RWPE2 (cell line): ENCODE results near the gene SNRNP25.

ENCODE experiments used
- ATAC-seq: fragments of 200-7000 bp; cut with Tn5 transposase; 3 replicates; pipeline ENCODE4 v1.9.1; 2021; ENCODE audit warnings: low read depth
- DNase-seq: peaks from one replicate; pipeline ENCODE4 v3.0.0-alpha.2; 2020; ENCODE audit warnings: low spot score
- H3K27ac ChIP-seq: fragments of 450-650 bp; 2 replicates; pipeline ENCODE4 v1.5.1; 2017; ENCODE audit warnings: mild to moderate bottlenecking; ENCODE audit not compliant: poor library complexity, severe bottlenecking
- H3K27me3 ChIP-seq: fragments of 250-450 bp; sonication (Bioruptor Pico); 2 replicates; pipeline ENCODE4 v1.5.1; 2021; ENCODE audit warnings: mild to moderate bottlenecking, moderate library complexity; ENCODE audit not compliant: insufficient read depth, poor library complexity, severe bottlenecking
- H3K36me3 ChIP-seq: fragments of 250-450 bp; sonication (Bioruptor Pico); 2 replicates; pipeline ENCODE4 v1.5.1; 2020; ENCODE audit warnings: low read depth, mild to moderate bottlenecking, moderate library complexity
- H3K4me1 ChIP-seq: fragments of 250-450 bp; sonication (Bioruptor Pico); 2 replicates; pipeline ENCODE4 v1.5.1; 2021; ENCODE audit warnings: mild to moderate bottlenecking, moderate library complexity; ENCODE audit not compliant: insufficient read depth, poor library complexity, severe bottlenecking
- H3K4me3 ChIP-seq: fragments of 250-450 bp; sonication (Bioruptor Pico); 2 replicates; pipeline ENCODE4 v1.5.1; 2021; ENCODE audit warnings: mild to moderate bottlenecking, moderate library complexity; ENCODE audit not compliant: severe bottlenecking
- H3K9me3 ChIP-seq: fragments of 250-450 bp; sonication (Bioruptor Pico); 2 replicates; pipeline ENCODE4 v1.5.1; 2021; ENCODE audit warnings: mild to moderate bottlenecking, moderate library complexity; ENCODE audit not compliant: severe bottlenecking
- CTCF ChIP-seq: fragments of 450-650 bp; IDR thresholded peaks from one replicate; pipeline ENCODE4 v1.5.1; 2017; ENCODE audit warnings: mild to moderate bottlenecking, moderate library complexity; ENCODE audit not compliant: poor library complexity, severe bottlenecking

Gene SNRNP25

GRCh38 chr16:101586-101985, 48.0 kb downstream of the SNRNP25 start:
- no peaks in the 10 kb centered on the region for H3K4me1 ChIP-seq
- TF ChIP-seq CTCF, result no peak
- DNase-seq (no peak), ATAC-seq (no peak)
- no peak overlapping the region for H3K27ac ChIP-seq
- no peaks in the 10 kb centered on the region for H3K9me3 ChIP-seq
- no peak overlapping the region for H3K4me3 ChIP-seq
- peaks cover 61% of the 10 kb centered on the region for H3K36me3 ChIP-seq
- no peaks in the 10 kb centered on the region for H3K27me3 ChIP-seq

DNA sequence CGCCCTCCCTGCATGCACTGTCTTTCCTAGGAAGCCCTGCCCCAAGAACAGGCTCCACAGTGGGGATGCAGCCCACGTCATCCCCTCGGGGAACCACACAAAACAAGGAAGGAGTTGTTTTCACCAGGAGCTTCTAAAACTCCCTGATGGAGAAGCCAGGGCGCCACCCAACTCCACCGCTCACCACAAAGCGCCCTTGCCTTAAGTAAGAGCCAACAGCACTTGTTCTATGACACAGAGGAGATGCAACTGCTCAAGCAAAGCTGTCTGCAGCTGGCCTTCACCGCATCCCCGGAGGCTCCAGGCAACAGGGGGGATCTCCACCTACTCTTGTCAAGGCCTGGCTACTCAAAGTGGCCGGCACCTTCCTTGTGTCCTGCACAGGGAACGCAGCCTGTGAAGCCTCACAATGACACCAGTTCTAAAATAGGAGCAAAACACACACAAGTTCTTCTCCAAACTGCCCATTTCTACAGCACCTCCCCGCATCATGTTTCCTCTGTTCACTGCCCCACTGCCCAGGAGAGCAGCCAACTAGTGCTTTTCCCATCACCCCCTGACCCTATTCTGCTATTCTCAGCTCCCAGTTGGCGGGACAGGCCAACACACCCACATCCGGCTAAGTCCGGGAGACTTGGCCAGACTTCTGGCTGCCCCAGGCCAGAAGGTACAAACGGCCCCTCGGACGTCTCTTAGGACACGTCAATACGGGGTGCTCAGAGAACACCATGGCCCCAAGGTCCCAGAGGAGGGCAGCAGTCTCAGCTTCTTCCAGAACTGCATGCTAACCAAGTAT, 48.6 kb downstream of the SNRNP25 start:
- Histone ChIP-seq H3K27ac (no peak overlapping the region), H3K9me3 (no peaks in the 10 kb centered on the region), H3K4me1 (no peaks in the 10 kb centered on the region), H3K27me3 (no peaks in the 10 kb centered on the region), H3K4me3 (no peak overlapping the region), H3K36me3 (peaks cover 66% of the 10 kb centered on the region)
- TF ChIP-seq CTCF, result no peak
- ATAC-seq (no peak), DNase-seq (no peak)

DNA sequence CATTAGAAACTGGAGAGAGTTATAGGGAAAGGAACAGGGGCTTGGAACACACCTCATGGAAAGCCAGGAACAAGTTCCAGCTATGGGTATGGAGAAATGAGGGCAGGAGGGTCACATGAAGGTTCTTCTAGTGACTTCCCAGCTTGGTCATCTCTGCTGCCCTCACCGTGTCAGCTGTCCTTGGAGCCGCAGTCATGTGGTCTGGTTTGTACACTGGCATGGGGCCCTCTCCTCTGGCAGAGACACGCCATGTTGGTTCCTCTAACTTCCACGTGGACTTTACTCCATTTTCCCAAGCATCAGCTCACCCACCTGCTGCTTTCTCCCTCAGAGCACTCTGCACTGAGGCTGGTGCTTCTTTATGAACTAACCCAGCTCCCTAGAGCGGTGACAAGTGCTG, 50.7 kb downstream of the SNRNP25 start:
- ATAC-seq, result no peak
- H3K9me3 ChIP-seq, result no peaks in the 10 kb centered on the region
- no peaks in the 10 kb centered on the region for H3K27me3 ChIP-seq
- TF ChIP-seq CTCF, result no peak
- no peak overlapping the region for H3K4me3 ChIP-seq
- H3K27ac ChIP-seq, result no peak overlapping the region
- H3K4me1 ChIP-seq, result no peaks in the 10 kb centered on the region
- no peak for DNase-seq
- H3K36me3 ChIP-seq, result peaks cover 57% of the 10 kb centered on the region

DNA sequence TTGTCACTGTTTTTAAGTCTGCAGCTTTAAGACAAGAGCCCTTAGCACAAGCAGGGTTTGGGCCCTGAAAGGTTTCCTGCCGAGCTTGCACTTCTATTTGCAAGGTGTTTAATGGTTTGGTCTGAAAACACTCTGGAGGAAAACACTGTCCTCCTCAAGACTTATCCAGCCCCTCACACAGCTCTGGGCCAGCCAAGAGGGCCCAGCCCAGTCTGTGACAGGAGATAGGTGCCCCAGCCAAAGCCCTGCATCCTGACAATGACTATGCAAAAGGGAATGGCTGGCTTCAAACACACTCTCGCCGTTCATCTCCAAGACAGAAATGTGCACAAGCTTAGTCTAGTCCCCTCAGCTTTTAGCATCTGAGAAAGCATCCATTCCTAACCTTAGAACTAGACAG, 51.3 kb downstream of the SNRNP25 start:
- Histone ChIP-seq H3K27me3 (no peaks in the 10 kb centered on the region), H3K4me3 (no peak overlapping the region), H3K9me3 (no peaks in the 10 kb centered on the region), H3K4me1 (no peaks in the 10 kb centered on the region), H3K27ac (no peak overlapping the region), H3K36me3 (peaks cover 63% of the 10 kb centered on the region)
- TF ChIP-seq CTCF, result no peak
- DNase-seq (no peak), ATAC-seq (no peak)

DNA sequence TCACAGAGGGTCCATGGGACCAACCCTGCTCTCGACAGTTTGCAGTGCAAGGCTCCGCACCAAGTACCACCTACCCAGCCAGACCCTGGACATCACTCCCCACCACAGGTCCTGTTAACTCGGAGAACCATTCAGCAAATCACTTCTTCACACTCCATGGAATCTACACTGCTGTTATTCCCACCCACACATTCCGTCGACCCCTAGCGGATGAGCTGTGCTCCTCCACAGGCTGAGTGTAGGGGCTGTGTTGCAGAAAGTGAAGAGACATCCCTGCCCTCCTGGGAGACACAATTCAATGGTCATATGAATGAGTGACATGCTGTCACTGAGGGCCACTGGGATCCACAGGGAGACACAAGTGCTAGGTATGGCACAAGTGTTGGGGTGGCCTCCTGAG, 51.9 kb downstream of the SNRNP25 start:
- no peak for TF ChIP-seq CTCF
- H3K4me1 ChIP-seq, result no peaks in the 10 kb centered on the region

More for the DNA sequence above, 51.9 kb downstream of the SNRNP25 start:
- no peak overlapping the region for H3K4me3 ChIP-seq
- DNase-seq (no peak), ATAC-seq (no peak)
- no peak overlapping the region for H3K27ac ChIP-seq
- H3K27me3 ChIP-seq, result no peaks in the 10 kb centered on the region
- H3K9me3 ChIP-seq, result no peaks in the 10 kb centered on the region
- peaks cover 66% of the 10 kb centered on the region for H3K36me3 ChIP-seq
